Activated B cell treated with CpG ODN at 0.5 μM for 24 hours (primary cell): ENCODE data around the gene CACNA2D3. TPM values are rescaled to one million over a fixed set of nuclear protein-coding genes. Genes with fewer than 3 reads are reported as not detected.
"Not testable (repeated sequence)": the region's sequence is repeated elsewhere in the genome, so short reads cannot be mapped to it uniquely, and the experiment has no call there.

Experiments used
- ATAC-seq: fragments of 200-7000 bp; cut with Tn5 transposase; one replicate; pipeline ENCODE4 v1.10.0; 2021; ENCODE audit warnings: low read depth, mild to moderate bottlenecking, moderate library complexity
- CTCF ChIA-PET: fragments of 350-600 bp; sonication (Branson Sonifier 250); formaldehyde crosslinking; loops from one replicate; lab custom pipeline; 2021; ENCODE audit warnings: antibody characterized with exemption; lab: Charles Lee
- POLR2A ChIA-PET: fragments of 350-600 bp; sonication (Branson Sonifier 250); formaldehyde crosslinking; loops from one replicate; lab custom pipeline; 2021; ENCODE audit warnings: antibody characterized with exemption; lab: Charles Lee
- DNase-seq: peaks from one replicate; pipeline ENCODE4 v3.0.0; 2022
- H3K27ac Mint-ChIP-seq: one replicate; pipeline ENCODE4 v1.8.0; 2020; ENCODE audit warnings: mixed read lengths
- H3K27me3 Mint-ChIP-seq: one replicate; pipeline ENCODE4 v1.8.0; 2021; ENCODE audit warnings: mixed read lengths
- H3K36me3 Mint-ChIP-seq: one replicate; pipeline ENCODE4 v1.8.0; 2021; ENCODE audit warnings: low read depth, mixed read lengths
- H3K4me1 Mint-ChIP-seq: one replicate; pipeline ENCODE4 v1.8.0; 2021; ENCODE audit warnings: mixed read lengths
- H3K4me3 Mint-ChIP-seq: one replicate; pipeline ENCODE4 v1.8.0; 2020; ENCODE audit warnings: mild to moderate bottlenecking, mixed read lengths
- H3K9me3 Mint-ChIP-seq: one replicate; pipeline ENCODE4 v1.8.0; 2020; ENCODE audit warnings: mixed read lengths
- intact Hi-C: fragments of 100-400 bp; cut with micrococcal nuclease; formaldehyde crosslinking; loops from one replicate; pipeline ENCODE4 v1.15.1; 2024
- total RNA-seq: library from RNA; stranded (reverse); gene quantifications from 2 replicates; pipeline ENCODE4 v1.2.3, GENCODE V29; 2022
- TF ChIP-seq, protein P1 (sequence below): fragments of 200-600 bp; IDR thresholded peaks from one replicate; pipeline ENCODE4 v1.8.0; 2022; ENCODE audit warnings: antibody characterized with exemption, mild to moderate bottlenecking

The CACNA2D3 gene
- total RNA-seq, 1 donor from 2014 or later = not detected

DNA sequence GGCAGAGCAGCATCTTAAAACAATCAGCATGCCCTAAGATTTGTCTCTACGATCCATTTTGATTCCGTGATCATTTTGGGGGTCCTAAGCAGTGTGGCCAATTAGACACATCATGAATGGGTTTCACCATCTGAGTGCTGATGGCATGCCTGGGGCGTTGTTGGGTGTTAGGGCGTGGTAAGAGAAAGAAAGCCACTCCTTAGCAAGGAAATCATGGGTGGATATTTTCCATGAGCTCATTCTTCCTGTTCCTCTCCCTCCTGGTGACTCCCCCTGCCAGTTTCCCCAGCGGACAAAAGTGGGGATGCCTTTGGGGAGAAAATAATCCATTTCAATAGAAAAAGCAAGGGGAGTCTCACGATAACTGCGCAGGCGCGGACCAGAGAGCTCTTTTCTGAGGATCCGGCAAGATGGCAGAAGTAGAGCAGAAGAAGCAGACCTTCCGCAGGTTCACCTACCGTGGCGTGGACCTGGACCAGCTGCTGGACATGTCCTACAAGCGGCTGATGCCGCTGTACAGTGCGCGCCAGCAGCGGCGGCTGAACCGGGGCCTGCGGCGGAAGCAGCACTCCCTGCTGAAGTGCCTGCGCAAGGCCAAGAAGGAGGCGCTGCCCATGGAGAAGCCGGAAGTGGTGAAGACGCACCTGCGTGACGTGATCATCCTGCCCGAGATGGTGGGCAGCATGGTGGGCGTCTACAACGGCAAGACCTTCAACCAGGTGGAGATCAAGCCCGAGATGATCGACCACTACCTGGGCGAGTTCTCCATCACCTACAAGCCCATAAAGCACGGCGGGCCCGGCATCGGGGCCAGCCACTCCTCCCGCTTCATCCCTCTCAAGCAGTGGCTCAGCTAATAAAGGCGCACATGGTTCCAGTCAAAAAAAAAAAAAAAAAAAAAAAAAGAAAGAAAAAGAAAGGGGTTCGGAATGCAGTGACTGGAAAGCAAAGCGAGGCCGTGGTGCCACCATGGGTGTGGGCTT lies 503.7 kb downstream of the CACNA2D3 start:
- Mint-ChIP-seq H3K36me3 (no peaks in the 10 kb centered on the region), H3K27ac (no peak overlapping the region), H3K4me3 (no peak overlapping the region), H3K4me1 (no peaks in the 10 kb centered on the region), H3K27me3 (no peaks in the 10 kb centered on the region), H3K9me3 (no peaks in the 10 kb centered on the region)
- ChIA-PET POLR2A (no interaction called here), CTCF (no interaction called here)
- ATAC-seq (no peak), DNase-seq (no peak)
- intact Hi-C loops = no loop called here
- TF ChIP-seq, protein P1, sequence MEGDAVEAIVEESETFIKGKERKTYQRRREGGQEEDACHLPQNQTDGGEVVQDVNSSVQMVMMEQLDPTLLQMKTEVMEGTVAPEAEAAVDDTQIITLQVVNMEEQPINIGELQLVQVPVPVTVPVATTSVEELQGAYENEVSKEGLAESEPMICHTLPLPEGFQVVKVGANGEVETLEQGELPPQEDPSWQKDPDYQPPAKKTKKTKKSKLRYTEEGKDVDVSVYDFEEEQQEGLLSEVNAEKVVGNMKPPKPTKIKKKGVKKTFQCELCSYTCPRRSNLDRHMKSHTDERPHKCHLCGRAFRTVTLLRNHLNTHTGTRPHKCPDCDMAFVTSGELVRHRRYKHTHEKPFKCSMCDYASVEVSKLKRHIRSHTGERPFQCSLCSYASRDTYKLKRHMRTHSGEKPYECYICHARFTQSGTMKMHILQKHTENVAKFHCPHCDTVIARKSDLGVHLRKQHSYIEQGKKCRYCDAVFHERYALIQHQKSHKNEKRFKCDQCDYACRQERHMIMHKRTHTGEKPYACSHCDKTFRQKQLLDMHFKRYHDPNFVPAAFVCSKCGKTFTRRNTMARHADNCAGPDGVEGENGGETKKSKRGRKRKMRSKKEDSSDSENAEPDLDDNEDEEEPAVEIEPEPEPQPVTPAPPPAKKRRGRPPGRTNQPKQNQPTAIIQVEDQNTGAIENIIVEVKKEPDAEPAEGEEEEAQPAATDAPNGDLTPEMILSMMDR = no peak

DNA sequence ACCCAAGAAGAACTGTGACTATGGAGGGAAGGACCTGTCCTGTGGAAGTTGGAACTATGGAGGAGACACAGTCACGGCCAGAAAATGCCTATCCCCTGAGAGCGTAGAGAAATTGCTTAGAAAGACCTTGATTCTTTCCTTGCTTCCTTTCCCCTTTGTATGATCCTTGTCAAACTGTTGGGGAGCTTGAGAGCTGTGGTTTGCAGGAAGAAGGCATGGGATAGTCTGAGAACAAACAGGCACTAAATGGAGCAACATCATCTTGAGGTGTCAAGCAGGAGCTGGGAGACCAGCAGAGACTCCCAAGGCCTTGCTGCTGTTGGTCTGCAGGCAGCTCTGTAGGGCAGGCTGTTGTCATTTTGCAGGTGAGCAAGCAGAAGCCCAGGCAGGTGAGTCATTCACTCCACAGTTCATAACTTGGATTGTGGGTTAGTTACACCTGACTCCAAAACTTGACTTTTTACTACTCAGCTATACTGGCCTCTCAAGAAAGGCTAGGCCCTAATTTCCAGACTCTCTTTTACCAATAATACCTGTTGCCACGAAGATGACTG lies 506.6 kb downstream of the CACNA2D3 start:
- intact Hi-C loops = no loop called here
- H3K9me3 Mint-ChIP-seq = no peaks in the 10 kb centered on the region
- POLR2A ChIA-PET = no interaction called here
- H3K27me3 Mint-ChIP-seq = no peaks in the 10 kb centered on the region
- no peak for DNase-seq
- no peak overlapping the region for H3K4me3 Mint-ChIP-seq
- TF ChIP-seq, protein P1 = no peak
- CTCF ChIA-PET = no interaction called here
- H3K4me1 Mint-ChIP-seq = no peaks in the 10 kb centered on the region
- ATAC-seq = no peak
- no peak overlapping the region for H3K27ac Mint-ChIP-seq
- H3K36me3 Mint-ChIP-seq = no peaks in the 10 kb centered on the region

DNA sequence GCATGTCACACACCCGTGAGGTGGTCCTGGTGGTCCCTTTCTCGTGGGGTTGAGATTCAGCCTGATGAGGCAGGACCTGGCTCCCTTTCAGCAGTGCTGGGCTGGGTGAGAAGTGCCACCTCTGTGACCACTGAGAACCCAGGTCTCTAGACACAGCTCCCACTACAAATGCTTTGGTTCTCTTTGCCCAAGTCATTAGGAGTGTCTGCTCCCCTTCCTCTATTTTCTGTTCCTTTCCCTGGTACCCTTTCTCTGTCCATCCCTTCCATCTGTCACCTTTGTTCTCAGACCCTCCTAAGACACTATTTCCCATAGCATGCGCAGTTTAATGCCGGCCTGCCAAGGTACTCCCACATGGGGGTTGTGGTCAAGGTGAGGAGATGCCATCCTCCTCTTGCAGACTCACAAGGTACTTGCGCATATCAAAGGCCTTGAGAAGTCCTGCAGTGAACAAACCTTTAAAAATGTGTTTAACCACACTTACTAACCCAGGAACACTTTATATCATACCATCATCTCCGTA lies 507.8 kb downstream of the CACNA2D3 start:
- CTCF ChIA-PET = no interaction called here
- ATAC-seq (no peak), DNase-seq (no peak)
- Mint-ChIP-seq H3K27ac (no peak overlapping the region), H3K36me3 (no peaks in the 10 kb centered on the region), H3K4me3 (no peak overlapping the region), H3K4me1 (no peaks in the 10 kb centered on the region), H3K27me3 (no peaks in the 10 kb centered on the region), H3K9me3 (no peaks in the 10 kb centered on the region)
- POLR2A ChIA-PET = no interaction called here
- intact Hi-C loops = no loop called here
- TF ChIP-seq, protein P1 = no peak

DNA sequence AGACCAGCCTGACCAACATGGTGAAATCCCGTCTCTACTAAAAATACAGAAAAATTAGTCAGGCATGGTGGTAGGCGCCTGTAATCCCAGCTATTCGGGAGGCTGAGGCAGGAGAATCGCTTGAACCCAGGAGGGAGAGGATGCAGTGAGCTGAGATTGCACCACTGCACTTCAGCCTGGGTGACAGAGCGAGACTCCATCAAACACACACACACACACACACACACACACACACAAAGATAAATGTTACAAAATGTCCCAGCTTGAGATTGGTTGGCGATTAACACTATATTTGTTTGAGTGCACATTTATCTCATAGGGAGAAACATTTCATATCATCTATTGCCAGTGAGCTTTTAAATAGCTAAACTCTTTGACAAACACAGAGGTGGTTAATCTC lies 508.6 kb downstream of the CACNA2D3 start:
- H3K4me3 Mint-ChIP-seq, intact Hi-C loops, H3K27me3 Mint-ChIP-seq, DNase-seq, H3K27ac Mint-ChIP-seq, POLR2A ChIA-PET, ATAC-seq, H3K4me1 Mint-ChIP-seq, H3K9me3 Mint-ChIP-seq, H3K36me3 Mint-ChIP-seq, CTCF ChIA-PET: not testable (repeated sequence)

DNA sequence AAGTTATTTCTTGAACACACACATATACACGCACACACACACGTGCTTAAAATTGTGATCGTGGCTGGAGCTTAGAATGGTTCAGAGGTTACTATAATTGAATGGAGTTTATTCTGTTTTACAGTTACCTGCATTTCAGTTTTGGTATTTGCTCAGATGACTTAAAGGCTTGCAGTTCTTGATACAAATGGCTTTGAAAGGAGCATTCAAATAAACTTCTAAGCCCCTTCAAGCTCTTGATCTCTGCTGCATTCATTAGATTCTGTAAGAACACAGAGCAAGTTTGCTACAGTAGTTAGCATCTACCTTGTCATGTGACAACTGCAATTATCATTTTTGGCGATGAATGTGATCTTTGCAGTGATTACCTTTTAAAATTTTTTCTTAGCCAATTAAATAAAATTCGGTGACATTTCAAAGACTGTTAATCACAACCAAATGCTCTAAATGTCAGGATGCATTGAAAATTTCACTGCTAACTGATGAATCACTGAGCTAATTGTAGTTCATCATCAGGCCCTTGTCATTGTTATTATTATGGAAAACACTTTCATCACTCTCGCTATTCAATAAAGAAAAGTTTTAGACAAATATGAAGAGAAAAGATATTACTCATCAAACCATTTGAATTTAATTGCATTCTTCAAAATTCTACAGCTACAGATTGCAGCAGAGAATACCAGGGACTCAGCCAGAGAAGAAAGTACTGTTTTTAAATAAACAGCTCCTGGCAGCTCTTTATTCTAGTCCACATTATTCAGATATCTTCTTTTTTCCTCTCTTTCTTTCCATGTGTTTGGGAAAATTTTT lies 509.4 kb downstream of the CACNA2D3 start:
- intact Hi-C loops = no loop called here
- Mint-ChIP-seq H3K4me3 (no peak overlapping the region), H3K36me3 (no peaks in the 10 kb centered on the region), H3K4me1 (no peaks in the 10 kb centered on the region), H3K27ac (no peak overlapping the region), H3K9me3 (no peaks in the 10 kb centered on the region), H3K27me3 (no peaks in the 10 kb centered on the region)
- ChIA-PET POLR2A (no interaction called here), CTCF (no interaction called here)
- TF ChIP-seq, protein P1 = no peak
- no peak for DNase-seq
- ATAC-seq = no peak
